ENCODE results near the gene CARD19. TPM values are rescaled to one million over a fixed set of nuclear protein-coding genes. Genes with fewer than 3 reads are reported as not detected.

The CARD19 gene
- total RNA-seq, 1 experiment from 2014 or later, result 63.4 TPM

- ATAC-seq (peak; percentile 91), DNase-seq (ENCODE audit: low read depth, low spot score) (no peak)
- H3K27ac ChIP-seq (ENCODE audit: low read length), result peak within 1 kb of the TSS; percentile 66
- no peaks in the 10 kb centered on the region for H3K27me3 ChIP-seq (ENCODE audit: control insufficient read depth, insufficient read depth, low read length)
- peaks cover 21% of the 10 kb centered on the region for H3K4me1 ChIP-seq (ENCODE audit: control insufficient read depth, insufficient read depth, low read length)
- ChIA-PET POLR2A (interaction anchor here (0.6 kb wide), 1 partner anchor 11 kb away, joined by 4 read pairs; no protein-coding TSS in a partner anchor), CTCF (no interaction called here)
- TF ChIP-seq, protein P1, sequence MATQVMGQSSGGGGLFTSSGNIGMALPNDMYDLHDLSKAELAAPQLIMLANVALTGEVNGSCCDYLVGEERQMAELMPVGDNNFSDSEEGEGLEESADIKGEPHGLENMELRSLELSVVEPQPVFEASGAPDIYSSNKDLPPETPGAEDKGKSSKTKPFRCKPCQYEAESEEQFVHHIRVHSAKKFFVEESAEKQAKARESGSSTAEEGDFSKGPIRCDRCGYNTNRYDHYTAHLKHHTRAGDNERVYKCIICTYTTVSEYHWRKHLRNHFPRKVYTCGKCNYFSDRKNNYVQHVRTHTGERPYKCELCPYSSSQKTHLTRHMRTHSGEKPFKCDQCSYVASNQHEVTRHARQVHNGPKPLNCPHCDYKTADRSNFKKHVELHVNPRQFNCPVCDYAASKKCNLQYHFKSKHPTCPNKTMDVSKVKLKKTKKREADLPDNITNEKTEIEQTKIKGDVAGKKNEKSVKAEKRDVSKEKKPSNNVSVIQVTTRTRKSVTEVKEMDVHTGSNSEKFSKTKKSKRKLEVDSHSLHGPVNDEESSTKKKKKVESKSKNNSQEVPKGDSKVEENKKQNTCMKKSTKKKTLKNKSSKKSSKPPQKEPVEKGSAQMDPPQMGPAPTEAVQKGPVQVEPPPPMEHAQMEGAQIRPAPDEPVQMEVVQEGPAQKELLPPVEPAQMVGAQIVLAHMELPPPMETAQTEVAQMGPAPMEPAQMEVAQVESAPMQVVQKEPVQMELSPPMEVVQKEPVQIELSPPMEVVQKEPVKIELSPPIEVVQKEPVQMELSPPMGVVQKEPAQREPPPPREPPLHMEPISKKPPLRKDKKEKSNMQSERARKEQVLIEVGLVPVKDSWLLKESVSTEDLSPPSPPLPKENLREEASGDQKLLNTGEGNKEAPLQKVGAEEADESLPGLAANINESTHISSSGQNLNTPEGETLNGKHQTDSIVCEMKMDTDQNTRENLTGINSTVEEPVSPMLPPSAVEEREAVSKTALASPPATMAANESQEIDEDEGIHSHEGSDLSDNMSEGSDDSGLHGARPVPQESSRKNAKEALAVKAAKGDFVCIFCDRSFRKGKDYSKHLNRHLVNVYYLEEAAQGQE (IDR thresholded peaks at IDR 0.05; ENCODE audit: insufficient read depth in 1 of 2, low read depth in 2 of 2, low read length in 1 of 2), result no peak
- TF ChIP-seq, protein P2, sequence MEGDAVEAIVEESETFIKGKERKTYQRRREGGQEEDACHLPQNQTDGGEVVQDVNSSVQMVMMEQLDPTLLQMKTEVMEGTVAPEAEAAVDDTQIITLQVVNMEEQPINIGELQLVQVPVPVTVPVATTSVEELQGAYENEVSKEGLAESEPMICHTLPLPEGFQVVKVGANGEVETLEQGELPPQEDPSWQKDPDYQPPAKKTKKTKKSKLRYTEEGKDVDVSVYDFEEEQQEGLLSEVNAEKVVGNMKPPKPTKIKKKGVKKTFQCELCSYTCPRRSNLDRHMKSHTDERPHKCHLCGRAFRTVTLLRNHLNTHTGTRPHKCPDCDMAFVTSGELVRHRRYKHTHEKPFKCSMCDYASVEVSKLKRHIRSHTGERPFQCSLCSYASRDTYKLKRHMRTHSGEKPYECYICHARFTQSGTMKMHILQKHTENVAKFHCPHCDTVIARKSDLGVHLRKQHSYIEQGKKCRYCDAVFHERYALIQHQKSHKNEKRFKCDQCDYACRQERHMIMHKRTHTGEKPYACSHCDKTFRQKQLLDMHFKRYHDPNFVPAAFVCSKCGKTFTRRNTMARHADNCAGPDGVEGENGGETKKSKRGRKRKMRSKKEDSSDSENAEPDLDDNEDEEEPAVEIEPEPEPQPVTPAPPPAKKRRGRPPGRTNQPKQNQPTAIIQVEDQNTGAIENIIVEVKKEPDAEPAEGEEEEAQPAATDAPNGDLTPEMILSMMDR (IDR thresholded peaks at IDR 0.05), result no peak
- TF ChIP-seq SIN3A (IDR thresholded peaks at IDR 0.05; ENCODE audit: borderline replicate concordance, insufficient read depth, low read depth, low read length) (no peak), POLR2AphosphoS5 (IDR thresholded peaks at IDR 0.05; ENCODE audit: low read depth, low read length) (no peak), TCF7L2 (IDR thresholded peaks at IDR 0.05; ENCODE audit: low read depth, low read length) (no peak)
- H3K4me3 ChIP-seq (ENCODE audit: low read depth in 2 of 2, low read length in 2 of 2), result peak within 1 kb of the TSS; percentile 62 to 69
- intact Hi-C loops (cut with micrococcal nuclease; ENCODE audit: unreplicated experiment) (no loop called here), in situ Hi-C loops (cut with HindIII; ENCODE audit: low pct_unique_long_range_greater_than_20kb, low sequenced_read_pairs) (no loop called here)
- no peaks in the 10 kb centered on the region; the same call in 1 of the 2 replicates for H3K36me3 ChIP-seq (ENCODE audit: control insufficient read depth, insufficient read depth, low read length)
- BruUV-seq (replicated peaks), result no TSS peak
- no peaks in the 10 kb centered on the region for H3K9me3 ChIP-seq (ENCODE audit: control insufficient read depth, insufficient read depth, low read depth, low read length)
Observed at GRCh38 chr9:93134015-93134739, 38.2 kb downstream of the CARD19 start, which contains the start of gene NINJ1. Gene NINJ1 (minus strand): TSS chr9:93134251. CDS start chr9:93134217, 34 bp downstream.

DNA sequence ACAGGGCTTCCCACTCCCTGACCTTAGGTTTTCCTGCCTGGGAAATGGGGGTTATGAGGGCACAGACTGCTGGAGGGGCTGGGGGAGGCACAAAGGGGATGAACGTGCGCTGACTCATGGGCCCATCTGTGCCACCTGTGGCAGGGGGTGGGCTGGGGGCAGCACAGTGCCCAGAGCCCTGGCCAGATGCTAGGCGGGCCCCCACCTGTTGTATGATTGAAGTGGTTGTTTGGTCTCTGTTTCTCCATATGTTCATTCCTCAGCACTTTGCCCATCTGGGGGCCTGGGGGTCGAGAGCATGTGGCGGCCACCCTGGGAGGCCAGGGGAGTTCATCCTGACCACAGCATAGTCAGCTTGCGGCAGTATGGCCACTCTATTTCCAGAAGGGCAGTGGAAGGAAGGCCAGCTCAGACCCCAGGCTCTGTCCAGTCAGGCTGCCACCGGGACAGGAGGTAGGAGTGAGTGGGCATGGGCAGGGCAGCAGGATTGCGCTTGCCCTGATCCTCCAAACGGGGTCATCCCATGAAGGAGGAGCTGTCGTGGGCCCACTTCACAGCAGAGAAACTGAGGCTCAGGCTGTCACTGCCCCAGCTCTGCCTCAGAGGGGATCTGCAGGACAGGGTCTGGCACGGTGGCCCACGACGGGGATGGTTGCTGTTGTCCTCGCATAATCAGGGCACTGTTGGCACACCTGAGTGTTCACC, 38.9 kb downstream of the CARD19 start:
- peak overlapping the region; percentile 60 to 62 for H3K4me3 ChIP-seq (ENCODE audit: low read depth in 2 of 2, low read length in 2 of 2)
- CTCF ChIA-PET, result no interaction called here
- H3K4me1 ChIP-seq (ENCODE audit: control insufficient read depth, insufficient read depth, low read length), result peaks cover 21% of the 10 kb centered on the region
- no peaks in the 10 kb centered on the region; the same call in 1 of the 2 replicates for H3K36me3 ChIP-seq (ENCODE audit: control insufficient read depth, insufficient read depth, low read length)
- POLR2A ChIA-PET, result interaction anchor here (0.6 kb wide), 1 partner anchor 1010 kb away, joined by 3 read pairs; no protein-coding TSS in a partner anchor
- H3K27ac ChIP-seq (ENCODE audit: low read length), result no peak overlapping the region; the same call in 1 of the 2 replicates
- BruUV-seq (replicated peaks), result no TSS peak
- no peak for DNase-seq (ENCODE audit: low read depth, low spot score)
- ATAC-seq, result no peak
- no peaks in the 10 kb centered on the region for H3K27me3 ChIP-seq (ENCODE audit: control insufficient read depth, insufficient read depth, low read length)
- no peaks in the 10 kb centered on the region for H3K9me3 ChIP-seq (ENCODE audit: control insufficient read depth, insufficient read depth, low read depth, low read length)
- in situ Hi-C loops (cut with HindIII; ENCODE audit: low pct_unique_long_range_greater_than_20kb, low sequenced_read_pairs) (no loop called here), intact Hi-C loops (cut with micrococcal nuclease; ENCODE audit: unreplicated experiment) (no loop called here)
- TF ChIP-seq, protein P2 (IDR thresholded peaks at IDR 0.05), result no peak
- TF ChIP-seq SIN3A (IDR thresholded peaks at IDR 0.05; ENCODE audit: borderline replicate concordance, insufficient read depth, low read depth, low read length) (no peak), POLR2AphosphoS5 (IDR thresholded peaks at IDR 0.05; ENCODE audit: low read depth, low read length) (no peak), TCF7L2 (IDR thresholded peaks at IDR 0.05; ENCODE audit: low read depth, low read length) (no peak)
- TF ChIP-seq, protein P1 (IDR thresholded peaks at IDR 0.05; ENCODE audit: insufficient read depth in 1 of 2, low read depth in 2 of 2, low read length in 1 of 2), result no peak
